ENCODE measurements around the gene NR4A1. TPM values are rescaled to one million over a fixed set of nuclear protein-coding genes. Genes with fewer than 3 reads are reported as not detected.
A peak's percentile ranks its signal among the peaks of the same experiment; 100 is the strongest.

Gene NR4A1
- total and polyA plus RNA-seq, 9 of the 15 experiments (the other 6 are each of a cell fraction or from before 2014, with no cell fraction given): 0.07 to 4.7 (median 1.9) TPM; not detected in 1

GRCh38 chr12:52004042-52004648, 47.1 kb upstream of the NR4A1 start (continued):
- TF ChIP-seq USF2 (CRISPR knock-in tag; IDR thresholded peaks at IDR 0.05) (no peak), GTF2B (IDR thresholded peaks at IDR 0.05; ENCODE audit: extremely low read depth, insufficient read length) (no peak), GTF2F1 (IDR thresholded peaks at IDR 0.05; ENCODE audit: low read depth, low read length) (no peak), IRF2 (CRISPR knock-in tag; IDR thresholded peaks at IDR 0.05) (no peak), ZNF79 (CRISPR knock-in tag; IDR thresholded peaks at IDR 0.05; ENCODE audit: low read depth) (no peak), RBM34 (IDR thresholded peaks at IDR 0.05; ENCODE audit: borderline replicate concordance, insufficient read depth, low read length) (no peak), GABPA (tag; conservative IDR thresholded peaks at IDR 0.05; ENCODE audit: low read depth) (no peak), EWSR1 (IDR thresholded peaks at IDR 0.05; ENCODE audit: borderline replicate concordance, low read depth, partially characterized antibody) (no peak), SRF (CRISPR knock-in tag; IDR thresholded peaks at IDR 0.05) (no peak), ZNF239 (CRISPR knock-in tag; IDR thresholded peaks at IDR 0.05) (no peak), POLR2AphosphoS2 (IDR thresholded peaks at IDR 0.05; ENCODE audit: low read length) (no peak), BRD9 (IDR thresholded peaks at IDR 0.05; ENCODE audit: low read depth, partially characterized antibody) (no peak), ZNF589 (CRISPR knock-in tag; IDR thresholded peaks at IDR 0.05; ENCODE audit: low read depth) (no peak), SMC3 (conservative IDR thresholded peaks at IDR 0.05; ENCODE audit: insufficient read depth, low read depth, low read length) (peak; percentile 85), SPI1 (IDR thresholded peaks at IDR 0.05; ENCODE audit: borderline replicate concordance, low read depth, low read length) (no peak), MAZ (CRISPR knock-in tag; conservative IDR thresholded peaks at IDR 0.05 in 1 of 2, IDR thresholded peaks at IDR 0.05 in 1 of 2) (peak; percentile 36 to 84; a peak in 3 of 4 replicates), HNRNPLL (IDR thresholded peaks at IDR 0.05; ENCODE audit: low read depth, low read length, poor library complexity, severe bottlenecking) (no peak), ZBTB11 (CRISPR knock-in tag; IDR thresholded peaks at IDR 0.05) (no peak), ZNF75A (CRISPR knock-in tag; IDR thresholded peaks at IDR 0.05) (no peak), MNT (conservative IDR thresholded peaks at IDR 0.05) (no peak), ZNF778 (CRISPR knock-in tag; IDR thresholded peaks at IDR 0.05) (no peak)

Data from K562 (cell line).